HEK293 (cell line): ENCODE measurements around the gene BATF3.
A peak's percentile ranks its signal among the peaks of the same experiment; 100 is the strongest.

Experiments used
- CTCF ChIA-PET: fragments of 350-600 bp; formaldehyde crosslinking; extraction: SDS; loops from one replicate; lab custom pipeline; 2021; ENCODE audit warnings: antibody characterized with exemption; lab: Yijun Ruan, JAX
- POLR2A ChIA-PET: fragments of 300-600 bp; formaldehyde crosslinking; extraction: SDS; loops from one replicate; lab custom pipeline; 2020; ENCODE audit warnings: antibody characterized with exemption, inconsistent platforms; lab: Yijun Ruan, JAX
- H3K27ac ChIP-seq: fragments of 200-500 bp; sonication (Bioruptor generic); 2 replicates; pipeline ENCODE4 v1.5.1; 2014; ENCODE audit warnings: low read depth, low read length, control low read depth, inconsistent platforms; ENCODE audit errors: extremely low read depth
- H3K36me3 ChIP-seq, 2 experiments: fragments of 200-500 bp in 1 of 2; sonication (Bioruptor generic) in 1 of 2; 1 replicate in 1 of 2; 2 replicates in 1 of 2; pipeline ENCODE4 v1.5.1; 2014 to 2017; ENCODE audit warnings: inconsistent platforms in 2 of 2, low read length in 2 of 2; ENCODE audit not compliant: control insufficient read depth in 2 of 2, insufficient read depth in 1 of 2
- H3K4me1 ChIP-seq: fragments of 200-500 bp; sonication (Bioruptor generic); 2 replicates; pipeline ENCODE4 v1.5.1; 2014; ENCODE audit warnings: mild to moderate bottlenecking, low read length, inconsistent platforms; ENCODE audit not compliant: control insufficient read depth, insufficient read depth
- H3K4me3 ChIP-seq: 2 replicates; pipeline ENCODE4 v1.5.1; 2011; ENCODE audit warnings: low read depth, mild to moderate bottlenecking, control low read depth, low read length, moderate library complexity
- H3K9me3 ChIP-seq: fragments of 200-500 bp; sonication (Bioruptor generic); 2 replicates; pipeline ENCODE4 v1.5.1; 2014; ENCODE audit warnings: low read depth, low read length, inconsistent platforms; ENCODE audit not compliant: control insufficient read depth, insufficient read depth
- ATF2 ChIP-seq: fragments of 450-650 bp; formaldehyde crosslinking; IDR thresholded peaks from 2 replicates; pipeline ENCODE4 v1.5.1; 2016; ENCODE audit warnings: missing biosample characterization, missing genetic modification characterization, low read depth
- GFI1B ChIP-seq: fragments of 450-650 bp; formaldehyde crosslinking; IDR thresholded peaks from 2 replicates; pipeline ENCODE4 v1.5.1; 2016; ENCODE audit warnings: missing biosample characterization, missing genetic modification characterization
- IKZF3 ChIP-seq: fragments of 450-650 bp; IDR thresholded peaks from 2 replicates; pipeline ENCODE4 v1.5.0; 2018; ENCODE audit warnings: missing biosample characterization, mild to moderate bottlenecking, missing genetic modification characterization, moderate library complexity
- KLF17 ChIP-seq: fragments of 450-650 bp; formaldehyde crosslinking; IDR thresholded peaks from 2 replicates; pipeline ENCODE4 v1.5.1; 2016; ENCODE audit warnings: missing biosample characterization, missing genetic modification characterization
- KLF8 ChIP-seq: fragments of 450-650 bp; formaldehyde crosslinking; IDR thresholded peaks from 2 replicates; pipeline ENCODE4 v1.5.1; 2016; ENCODE audit warnings: missing biosample characterization, missing genetic modification characterization
- MEIS1 ChIP-seq: sonication (generic); formaldehyde crosslinking; IDR thresholded peaks from 2 replicates; pipeline ENCODE4 v1.8.1; 2022; ENCODE audit warnings: missing genetic modification reagents, mild to moderate bottlenecking, borderline replicate concordance
- ZBTB21 ChIP-seq: fragments of 450-650 bp; formaldehyde crosslinking; IDR thresholded peaks from 2 replicates; pipeline ENCODE4 v1.5.1; 2017; ENCODE audit warnings: missing biosample characterization, missing genetic modification characterization
- ZBTB44 ChIP-seq: fragments of 450-650 bp; IDR thresholded peaks from 2 replicates; pipeline ENCODE4 v1.5.1; 2018; ENCODE audit warnings: missing biosample characterization, mild to moderate bottlenecking, missing genetic modification characterization
- ZNF10 ChIP-seq: fragments of 450-650 bp; formaldehyde crosslinking; IDR thresholded peaks from 2 replicates; pipeline ENCODE4 v1.5.1; 2017; ENCODE audit warnings: missing biosample characterization, missing genetic modification characterization
- ZNF138 ChIP-seq: fragments of 450-650 bp; formaldehyde crosslinking; IDR thresholded peaks from 2 replicates; pipeline ENCODE4 v1.5.1; 2016; ENCODE audit warnings: missing biosample characterization, missing genetic modification characterization, borderline replicate concordance
- ZNF239 ChIP-seq: fragments of 450-650 bp; formaldehyde crosslinking; IDR thresholded peaks from 2 replicates; pipeline ENCODE4 v1.5.1; 2016; ENCODE audit warnings: missing biosample characterization, missing genetic modification characterization
- ZNF26 ChIP-seq: fragments of 450-650 bp; formaldehyde crosslinking; IDR thresholded peaks from 2 replicates; pipeline ENCODE4 v1.5.1; 2016; ENCODE audit warnings: missing biosample characterization, missing genetic modification characterization
- ZNF266 ChIP-seq: fragments of 450-650 bp; formaldehyde crosslinking; IDR thresholded peaks from 2 replicates; pipeline ENCODE4 v1.5.1; 2016; ENCODE audit warnings: missing biosample characterization, missing genetic modification characterization, low read depth
- ZNF335 ChIP-seq: fragments of 450-650 bp; formaldehyde crosslinking; conservative IDR thresholded peaks from 2 replicates; pipeline ENCODE4 v1.5.1; 2016; ENCODE audit warnings: missing biosample characterization, missing genetic modification characterization
- ZNF362 ChIP-seq: fragments of 450-650 bp; formaldehyde crosslinking; IDR thresholded peaks from 2 replicates; pipeline ENCODE4 v1.5.1; 2016; ENCODE audit warnings: missing biosample characterization, missing genetic modification characterization
- ZNF37A ChIP-seq: fragments of 450-650 bp; IDR thresholded peaks from 2 replicates; pipeline ENCODE4 v1.5.1; 2018; ENCODE audit warnings: missing biosample characterization, missing genetic modification characterization
- ZNF48 ChIP-seq: fragments of 450-650 bp; formaldehyde crosslinking; IDR thresholded peaks from 2 replicates; pipeline ENCODE4 v1.5.1; 2016; ENCODE audit warnings: missing biosample characterization, missing genetic modification characterization
- ZNF571 ChIP-seq: fragments of 450-650 bp; formaldehyde crosslinking; IDR thresholded peaks from 2 replicates; pipeline ENCODE4 v1.5.0; 2017; ENCODE audit warnings: missing biosample characterization, missing genetic modification characterization
- ZNF629 ChIP-seq: fragments of 450-650 bp; formaldehyde crosslinking; IDR thresholded peaks from 2 replicates; pipeline ENCODE4 v1.5.1; 2017; ENCODE audit warnings: missing biosample characterization, missing genetic modification characterization
- ZNF645 ChIP-seq: fragments of 450-650 bp; formaldehyde crosslinking; IDR thresholded peaks from 2 replicates; pipeline ENCODE4; 2016; ENCODE audit warnings: missing biosample characterization, missing genetic modification characterization

Gene BATF3

GRCh38 chr1:212650228-212650627 lies 49.4 kb downstream of the BATF3 start:
- TF ChIP-seq ATF2 (tag by site-specific recombination) (no peak), ZNF266 (tag by site-specific recombination) (no peak), ZNF362 (tag by site-specific recombination) (peak; percentile 54; the same call in 1 of the 2 replicates), KLF8 (tag by site-specific recombination) (no peak), ZNF138 (no peak), ZNF239 (tag by site-specific recombination) (no peak), ZNF10 (tag by site-specific recombination) (peak; percentile 74), ZNF37A (no peak), ZNF335 (tag by site-specific recombination) (0 out of 2 replicates have a peak, but pooled peaks have one; percentile 26), ZNF48 (tag by site-specific recombination) (no peak), ZNF26 (no peak), MEIS1 (CRISPR knock-in tag) (no peak), ZBTB44 (no peak), KLF17 (tag by site-specific recombination) (no peak), ZNF629 (tag by site-specific recombination) (no peak), ZBTB21 (tag by site-specific recombination) (no peak), IKZF3 (tag by site-specific recombination) (no peak), ZNF645 (no peak)
- TF ChIP-seq, all 188 proteins: peak for 3
- POLR2A ChIA-PET, result no interaction called here
- Histone ChIP-seq H3K27ac (no peak overlapping the region), H3K4me3 (no peak overlapping the region), H3K4me1 (no peaks in the 10 kb centered on the region), H3K36me3 (no peaks in the 10 kb centered on the region), H3K9me3 (no peaks in the 10 kb centered on the region)
- CTCF ChIA-PET, result interaction anchor here (0.6 to 1.7 kb wide), 3 partner anchors 9 to 318 kb away, joined by 3 to 9 read pairs (median 5); no protein-coding TSS in a partner anchor

GRCh38 chr1:212649020-212649419 lies 50.6 kb downstream of the BATF3 start:
- no peak overlapping the region for H3K27ac ChIP-seq
- TF ChIP-seq GFI1B (tag by site-specific recombination) (0 out of 2 replicates have a peak, but pooled peaks have one; percentile 44), ZNF571 (tag by site-specific recombination) (no peak)
- ChIA-PET POLR2A (no interaction called here), CTCF (interaction anchor here (1.4 kb wide), 1 partner anchor 172 kb away, joined by 5 read pairs; no protein-coding TSS in a partner anchor)
- no peaks in the 10 kb centered on the region for H3K4me1 ChIP-seq
- no peaks in the 10 kb centered on the region for H3K9me3 ChIP-seq
- H3K36me3 ChIP-seq, result no peaks in the 10 kb centered on the region
- no peak overlapping the region for H3K4me3 ChIP-seq
